NCI-H2081 treated with DMSO at 0.1 percent for 48 hours (cell line): ENCODE results near the gene MYLK.

ENCODE experiments used
- DNase-seq: peaks from one replicate; lab custom pipeline; 2025; lab: John Stamatoyannopoulos, UW

MYLK gene

GRCh38 chr3:123670743-123671142, 213.4 kb downstream of the MYLK start:
- no peak for DNase-seq

GRCh38 chr3:123668906-123669305, 215.2 kb downstream of the MYLK start:
- no peak for DNase-seq

- no peak for DNase-seq
Measured at GRCh38 chr3:123667784-123668183, 216.3 kb downstream of the MYLK start.

DNA sequence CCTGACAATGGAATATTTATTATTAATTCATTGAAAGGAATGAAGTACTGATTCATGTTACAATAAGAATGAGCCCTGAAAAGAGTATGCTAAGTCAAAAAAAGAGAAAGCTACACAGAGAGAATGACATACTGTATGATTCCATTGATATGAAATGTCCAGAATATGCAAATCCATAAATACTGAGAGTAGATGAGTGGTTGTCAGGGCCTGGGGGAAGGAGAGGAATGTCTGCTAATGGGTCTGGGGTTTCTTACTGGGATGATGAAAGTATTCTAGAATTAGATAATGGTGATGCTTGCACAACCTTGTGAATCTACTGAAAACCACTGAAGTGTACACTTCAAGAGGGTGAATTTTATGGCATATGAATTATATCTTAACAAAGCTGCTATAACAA, 219.4 kb downstream of the MYLK start:
- no peak for DNase-seq

DNA sequence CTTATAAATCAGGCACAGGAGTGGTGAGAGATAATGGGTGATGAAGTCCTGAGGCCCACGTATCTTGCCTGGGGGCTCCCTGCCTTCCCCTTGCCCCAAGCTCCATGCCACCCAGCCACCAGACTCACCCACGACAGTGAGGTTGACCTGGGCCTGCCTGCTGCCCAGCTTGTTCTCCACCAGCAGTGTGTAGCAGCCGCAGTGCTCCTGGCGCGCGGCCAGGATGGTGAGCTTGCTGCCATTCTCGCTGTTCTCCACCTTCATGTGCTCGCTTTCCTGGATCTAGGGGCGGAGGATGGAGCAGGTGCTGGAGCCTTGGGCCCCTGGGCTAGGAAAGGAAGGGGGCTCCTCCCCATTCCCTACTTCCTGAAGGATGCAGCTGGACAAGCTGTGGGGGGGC, 220.2 kb downstream of the MYLK start:
- DNase-seq, result no peak

DNA sequence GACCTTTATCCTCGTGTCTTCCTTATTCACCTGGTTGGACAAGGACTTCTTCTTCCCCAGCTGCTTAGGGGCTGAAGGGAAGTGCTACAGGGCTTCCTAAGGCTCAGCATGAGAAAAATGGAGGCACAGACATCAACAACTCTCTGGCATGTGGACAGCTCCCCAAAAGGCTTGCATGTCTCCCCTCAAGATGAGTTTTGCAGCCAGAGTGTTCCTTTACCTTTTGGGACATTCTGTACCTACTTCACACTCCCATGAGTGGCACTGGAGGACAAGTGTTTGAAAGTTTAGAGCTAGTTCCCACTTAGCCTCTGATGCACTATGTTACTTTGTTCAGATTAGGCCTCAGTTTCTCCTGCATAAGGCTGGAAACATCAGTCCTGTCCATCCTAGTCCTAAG, 222.2 kb downstream of the MYLK start:
- DNase-seq, result no peak

DNA sequence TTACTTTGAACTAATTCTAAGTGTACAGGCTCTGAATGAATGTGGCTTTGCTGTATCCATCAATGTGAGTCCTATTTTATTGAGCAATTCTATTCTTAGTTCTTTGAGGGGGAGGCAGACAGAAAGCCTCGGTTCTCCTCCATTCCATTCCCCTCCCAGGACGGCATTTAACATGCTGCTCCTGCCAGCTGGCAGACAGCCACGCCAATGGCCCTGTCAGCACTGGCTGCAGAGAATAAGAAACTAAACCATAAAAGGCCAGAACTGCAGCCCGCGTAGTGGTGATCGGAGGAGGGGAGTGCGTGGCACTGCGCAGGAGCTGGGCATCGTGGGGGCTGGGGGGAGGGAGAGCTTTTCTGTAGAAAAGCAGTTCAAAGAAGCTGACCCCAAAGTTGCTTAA, 223.2 kb downstream of the MYLK start:
- DNase-seq, result no peak

GRCh38 chr3:123660141-123660675, 223.9 kb downstream of the MYLK start:
- DNase-seq, result no peak

DNA sequence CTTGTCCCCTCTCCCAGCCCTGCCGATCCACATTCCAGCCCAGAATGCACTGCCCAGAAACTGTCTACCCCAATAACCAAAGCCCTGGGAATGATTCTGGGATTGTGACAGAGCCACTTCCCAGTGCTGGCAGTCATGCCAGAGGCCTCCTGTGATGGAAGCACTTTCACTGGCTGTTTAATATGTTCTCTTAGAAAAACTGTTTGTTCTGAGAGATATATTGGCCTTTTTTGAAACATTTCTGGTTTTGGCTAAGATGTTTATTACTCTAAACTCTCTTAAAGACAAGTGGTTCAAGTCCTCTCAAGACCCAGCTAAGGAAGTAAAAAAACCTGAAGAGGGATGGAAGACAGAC, 225.3 kb downstream of the MYLK start:
- no peak for DNase-seq

GRCh38 chr3:123658118-123658851, 225.8 kb downstream of the MYLK start:
- DNase-seq, result no peak

DNA sequence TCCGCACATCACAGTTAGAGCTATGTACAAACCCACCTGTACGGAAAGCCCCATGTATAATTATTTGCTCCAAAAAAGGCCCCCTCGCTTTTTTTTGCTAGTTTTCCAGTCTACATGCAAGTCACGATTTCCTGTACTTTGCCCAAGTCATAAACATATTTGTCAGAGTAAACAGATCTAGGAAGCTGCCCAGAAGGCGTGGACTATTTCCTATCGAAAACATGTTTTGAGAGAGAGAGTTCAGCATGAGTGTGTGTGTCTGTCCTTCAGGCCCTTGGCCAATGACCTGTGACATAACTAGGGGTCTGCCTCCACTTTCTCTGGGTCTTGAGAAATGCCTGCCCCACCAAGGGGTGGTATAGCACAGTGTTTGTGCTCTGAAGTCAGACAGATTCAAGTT, 226.6 kb downstream of the MYLK start:
- no peak for DNase-seq

DNA sequence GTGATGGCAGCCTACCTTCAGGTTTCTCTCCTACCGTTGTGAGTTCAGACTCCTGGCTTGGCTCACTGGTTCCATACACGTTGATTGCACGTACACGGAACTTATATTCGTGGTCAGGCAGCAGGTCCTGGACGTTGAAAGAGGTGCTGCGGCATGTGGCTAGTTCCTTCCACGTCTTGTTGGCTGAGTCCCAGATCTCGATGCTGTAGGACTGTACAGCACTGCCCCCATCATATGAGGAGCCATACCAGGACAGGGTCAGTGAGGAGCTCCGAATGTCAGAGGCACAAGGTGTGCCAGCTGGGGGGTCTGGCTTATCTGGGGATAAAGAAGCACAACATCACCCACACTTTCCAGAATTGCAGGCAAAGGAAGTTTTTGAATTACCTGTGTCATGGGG, 227.0 kb downstream of the MYLK start:
- no peak for DNase-seq

DNA sequence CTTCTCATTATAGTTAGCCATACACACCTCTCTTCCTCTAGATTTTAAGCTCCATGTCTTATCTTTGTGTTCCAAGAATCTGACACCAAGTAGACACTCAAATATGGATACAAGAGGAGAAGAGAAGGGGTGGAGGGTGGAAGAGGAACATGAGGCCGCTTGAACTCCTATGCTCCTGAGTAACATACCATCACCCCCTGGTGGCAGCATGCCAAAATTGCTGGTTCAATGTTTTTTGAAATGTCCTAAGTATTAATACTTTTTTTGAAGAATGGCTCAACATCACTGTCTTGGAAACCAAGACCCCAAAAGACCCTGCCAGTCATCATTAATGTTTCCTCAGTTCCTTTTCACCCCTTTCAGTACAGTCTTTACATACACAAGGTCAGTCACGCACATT, 227.4 kb downstream of the MYLK start:
- no peak for DNase-seq

GRCh38 chr3:123656274-123656673, 227.9 kb downstream of the MYLK start:
- no peak for DNase-seq

GRCh38 chr3:123655400-123655799, 228.7 kb downstream of the MYLK start:
- no peak for DNase-seq

DNA sequence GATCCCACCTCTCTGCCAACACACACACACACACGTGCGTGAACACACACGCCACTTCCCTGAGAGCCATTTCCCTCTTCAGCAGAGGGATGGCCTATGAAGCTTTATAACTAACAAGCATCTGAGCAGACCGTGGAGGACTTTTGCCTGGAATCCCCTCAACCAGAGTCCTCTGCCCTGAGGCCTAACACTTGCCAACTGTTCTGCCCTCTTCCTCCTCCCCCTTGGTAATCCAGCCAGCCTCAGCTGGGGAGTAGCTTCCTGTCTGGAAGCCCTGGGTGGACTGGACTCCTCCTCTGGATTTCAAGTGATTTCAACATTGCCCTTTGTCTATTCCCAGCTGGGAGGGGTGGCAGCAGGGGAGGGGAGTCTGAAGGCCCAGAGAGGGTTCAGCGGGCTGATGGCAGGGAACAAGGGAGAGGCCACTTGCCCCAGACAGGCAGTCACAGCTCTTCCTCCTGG, 230.9 kb downstream of the MYLK start:
- DNase-seq, result no peak

GRCh38 chr3:123652342-123652984, 231.7 kb downstream of the MYLK start:
- DNase-seq, result no peak

- no peak for DNase-seq
Measured at GRCh38 chr3:123651449-123652341, 232.4 kb downstream of the MYLK start.

GRCh38 chr3:123650101-123650500, 234.0 kb downstream of the MYLK start:
- no peak for DNase-seq

GRCh38 chr3:123648696-123649405, 235.3 kb downstream of the MYLK start:
- no peak for DNase-seq

DNA sequence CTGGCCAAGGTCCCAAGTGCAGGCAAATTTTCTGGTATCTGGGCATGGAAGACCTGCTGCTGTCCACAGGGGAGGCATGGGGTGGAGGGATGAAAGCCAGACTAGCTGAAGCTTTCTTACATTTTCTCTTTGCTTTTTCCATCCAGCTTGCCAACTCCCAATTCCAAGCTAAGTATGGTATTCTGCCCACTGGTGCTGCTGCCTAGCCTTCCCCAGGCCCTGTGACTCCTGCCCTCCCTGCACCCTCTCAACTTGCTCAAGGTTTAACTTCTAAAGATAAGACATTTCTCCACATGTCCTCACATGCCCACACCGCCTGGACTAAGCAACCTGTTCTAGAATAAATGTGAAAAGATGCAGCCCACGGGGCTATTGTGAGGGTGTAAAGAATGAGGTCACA, 239.8 kb downstream of the MYLK start:
- DNase-seq, result no peak

DNA sequence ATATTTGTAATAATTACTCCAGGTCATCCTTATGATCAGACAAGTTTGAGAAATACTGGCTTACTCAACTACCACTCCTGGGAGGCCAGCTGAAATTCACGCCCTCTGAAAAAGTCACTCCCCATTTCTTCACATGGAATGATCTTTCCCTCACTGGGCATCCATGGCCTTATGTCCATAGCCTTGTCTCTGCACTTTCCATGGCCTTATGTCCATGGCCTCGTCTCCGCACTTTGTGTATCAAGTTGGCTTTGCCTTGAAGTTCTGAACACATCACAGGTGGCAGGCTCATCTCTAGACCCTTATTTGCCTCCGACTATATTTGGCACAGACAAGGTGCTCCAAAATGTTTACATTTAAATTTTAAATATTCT, 241.2 kb downstream of the MYLK start:
- DNase-seq, result no peak
